PC-3 (cell line): ENCODE data around the gene SYNGR4. TPM values are rescaled to one million over a fixed set of nuclear protein-coding genes. Genes with fewer than 3 reads are reported as not detected.
A peak's percentile ranks its signal among the peaks of the same experiment; 100 is the strongest.

ENCODE experiments used
- ATAC-seq: fragments of 200-7000 bp; cut with Tn5 transposase; 2 replicates; pipeline ENCODE4 v1.9.1; 2020; ENCODE audit warnings: mild to moderate bottlenecking, moderate library complexity
- BruUV-seq: library from RNA; stranded (reverse); fragments of 400-500 nt; replicated peaks from 2 replicates; lab custom pipeline; 2021; lab: Mats Ljungman, UMichigan
- CTCF ChIA-PET: fragments of 300-600 bp; sonication (Branson Sonifier 250); formaldehyde crosslinking; loops from one replicate; lab custom pipeline; 2022; ENCODE audit warnings: antibody characterized with exemption; lab: Charles Lee
- POLR2A ChIA-PET: fragments of 300-600 bp; sonication (Branson Sonifier 250); formaldehyde crosslinking; loops from one replicate; lab custom pipeline; 2022; ENCODE audit warnings: antibody characterized with exemption; ENCODE audit not compliant: unreplicated experiment; lab: Charles Lee
- DNase-seq: peaks from one replicate; pipeline ENCODE4 v3.0.0-alpha.2; 2015
- H2AFZ ChIP-seq: fragments of 300-600 bp; sonication (generic); 2 replicates; pipeline ENCODE4 v1.6.0; 2016; ENCODE audit warnings: antibody characterized with exemption, low read length
- H3F3A ChIP-seq: fragments of 300-600 bp; sonication (generic); one replicate; pipeline ENCODE4 v1.6.0; 2017; ENCODE audit warnings: antibody characterized with exemption, low read length, control low read depth, mild to moderate bottlenecking; ENCODE audit not compliant: unreplicated experiment
- H3K27ac ChIP-seq: fragments of 300-600 bp; sonication (generic); 2 replicates; pipeline ENCODE4 v1.5.1; 2016; ENCODE audit warnings: mild to moderate bottlenecking, low read length
- H3K27me3 ChIP-seq: fragments of 300-600 bp; sonication (generic); 2 replicates; pipeline ENCODE4 v1.6.1; 2016; ENCODE audit warnings: low read length, mixed read lengths
- H3K36me3 ChIP-seq: fragments of 300-600 bp; sonication (generic); 2 replicates; pipeline ENCODE4 v1.6.1; 2016; ENCODE audit warnings: low read depth, mixed run types, low read length, mixed read lengths
- H3K4me1 ChIP-seq: fragments of 300-600 bp; sonication (generic); 2 replicates; pipeline ENCODE4 v1.5.1; 2016; ENCODE audit warnings: low read length; ENCODE audit not compliant: insufficient read depth
- H3K4me2 ChIP-seq: fragments of 300-600 bp; sonication (generic); 2 replicates; pipeline ENCODE4 v1.6.0; 2016; ENCODE audit warnings: low read length
- H3K4me3 ChIP-seq: fragments of 300-600 bp; sonication (generic); 2 replicates; pipeline ENCODE4 v1.5.1; 2016; ENCODE audit warnings: mild to moderate bottlenecking, low read length, mixed read lengths
- H3K79me2 ChIP-seq: fragments of 300-600 bp; sonication (generic); 2 replicates; pipeline ENCODE4 v1.6.1; 2017; ENCODE audit warnings: low read length, mixed read lengths
- H3K9ac ChIP-seq: fragments of 300-600 bp; sonication (generic); 2 replicates; pipeline ENCODE4 v1.6.0; 2016; ENCODE audit warnings: mild to moderate bottlenecking, low read length
- H3K9me2 ChIP-seq: fragments of 300-600 bp; sonication (generic); replicated peaks from 2 replicates; pipeline ENCODE4 v1.6.1; 2016; ENCODE audit warnings: mixed run types, low read length, mixed read lengths
- H3K9me3 ChIP-seq: fragments of 300-600 bp; sonication (generic); 2 replicates; pipeline ENCODE4 v1.6.1; 2016; ENCODE audit warnings: low read length, mixed read lengths
- H4K20me1 ChIP-seq: fragments of 300-600 bp; sonication (generic); 2 replicates; pipeline ENCODE4 v1.6.1; 2016; ENCODE audit warnings: low read length, mixed read lengths
- EZH2 ChIP-seq: fragments of 300-600 bp; sonication (generic); IDR thresholded peaks from one replicate; pipeline ENCODE4 v1.6.1; 2017; ENCODE audit warnings: antibody characterized with exemption, mild to moderate bottlenecking, low read length; ENCODE audit not compliant: unreplicated experiment
- EZH2phosphoT487 ChIP-seq: fragments of 300-600 bp; sonication (generic); IDR thresholded peaks from 2 replicates; pipeline ENCODE4 v1.6.1; 2018; ENCODE audit warnings: mild to moderate bottlenecking, antibody characterized with exemption, low read length, borderline replicate concordance
- intact Hi-C: fragments of 100-400 bp; cut with micrococcal nuclease; formaldehyde crosslinking; loops from 2 replicates; pipeline ENCODE4 v1.9.0; 2023
- total RNA-seq: library from RNA; depleted of rRNA; stranded (reverse); fragments of >200 nt; gene quantifications from 2 replicates; pipeline ENCODE4 v1.2.3, GENCODE V29; 2014
- TF ChIP-seq, protein P1 (sequence below): fragments of 300-600 bp; sonication (generic); conservative IDR thresholded peaks from 2 replicates; pipeline ENCODE4 v1.5.1; 2017; ENCODE audit warnings: antibody characterized with exemption, low read depth, mild to moderate bottlenecking, low read length

The SYNGR4 gene
- total RNA-seq, 1 experiment from 2014 or later = not detected

- Histone ChIP-seq H3K4me3 (peak overlapping the region; percentile 74), H3K27ac (peak overlapping the region; percentile 88), H4K20me1 (no peaks in the 10 kb centered on the region), H3K9me3 (no peaks in the 10 kb centered on the region), H3F3A (no peaks in the 10 kb centered on the region), H3K9me2 (no peaks in the 10 kb centered on the region), H3K4me1 (peaks cover 48% of the 10 kb centered on the region), H3K27me3 (no peaks in the 10 kb centered on the region), H3K4me2 (peak overlapping the region; percentile 98), H3K36me3 (no peaks in the 10 kb centered on the region), H2AFZ (peak overlapping the region; percentile 99), H3K9ac (peak overlapping the region; percentile 79), H3K79me2 (no peaks in the 10 kb centered on the region)
- ChIA-PET POLR2A (interaction anchor here (1.4 kb wide), 1 partner anchor 12 kb away, joined by 11 read pairs; no protein-coding TSS in a partner anchor), CTCF (interaction anchor here (1.8 kb wide), 1 partner anchor 12 kb away, joined by 38 read pairs; no protein-coding TSS in a partner anchor)
- ATAC-seq (peak; percentile 72), DNase-seq (peak; percentile 92)
- TF ChIP-seq EZH2phosphoT487 = no peak
- TF ChIP-seq, protein P1, sequence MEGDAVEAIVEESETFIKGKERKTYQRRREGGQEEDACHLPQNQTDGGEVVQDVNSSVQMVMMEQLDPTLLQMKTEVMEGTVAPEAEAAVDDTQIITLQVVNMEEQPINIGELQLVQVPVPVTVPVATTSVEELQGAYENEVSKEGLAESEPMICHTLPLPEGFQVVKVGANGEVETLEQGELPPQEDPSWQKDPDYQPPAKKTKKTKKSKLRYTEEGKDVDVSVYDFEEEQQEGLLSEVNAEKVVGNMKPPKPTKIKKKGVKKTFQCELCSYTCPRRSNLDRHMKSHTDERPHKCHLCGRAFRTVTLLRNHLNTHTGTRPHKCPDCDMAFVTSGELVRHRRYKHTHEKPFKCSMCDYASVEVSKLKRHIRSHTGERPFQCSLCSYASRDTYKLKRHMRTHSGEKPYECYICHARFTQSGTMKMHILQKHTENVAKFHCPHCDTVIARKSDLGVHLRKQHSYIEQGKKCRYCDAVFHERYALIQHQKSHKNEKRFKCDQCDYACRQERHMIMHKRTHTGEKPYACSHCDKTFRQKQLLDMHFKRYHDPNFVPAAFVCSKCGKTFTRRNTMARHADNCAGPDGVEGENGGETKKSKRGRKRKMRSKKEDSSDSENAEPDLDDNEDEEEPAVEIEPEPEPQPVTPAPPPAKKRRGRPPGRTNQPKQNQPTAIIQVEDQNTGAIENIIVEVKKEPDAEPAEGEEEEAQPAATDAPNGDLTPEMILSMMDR = no peak
- no peak for TF ChIP-seq EZH2
- BruUV-seq = no TSS peak
- intact Hi-C loops = loop anchor here (1.0 to 2.0 kb wide), 2 partner anchors 12 to 70 kb away; partner anchors contain the start of gene KDELR1
Observed at GRCh38 chr19:48321372-48321621, 42.9 kb upstream of the SYNGR4 start.

DNA sequence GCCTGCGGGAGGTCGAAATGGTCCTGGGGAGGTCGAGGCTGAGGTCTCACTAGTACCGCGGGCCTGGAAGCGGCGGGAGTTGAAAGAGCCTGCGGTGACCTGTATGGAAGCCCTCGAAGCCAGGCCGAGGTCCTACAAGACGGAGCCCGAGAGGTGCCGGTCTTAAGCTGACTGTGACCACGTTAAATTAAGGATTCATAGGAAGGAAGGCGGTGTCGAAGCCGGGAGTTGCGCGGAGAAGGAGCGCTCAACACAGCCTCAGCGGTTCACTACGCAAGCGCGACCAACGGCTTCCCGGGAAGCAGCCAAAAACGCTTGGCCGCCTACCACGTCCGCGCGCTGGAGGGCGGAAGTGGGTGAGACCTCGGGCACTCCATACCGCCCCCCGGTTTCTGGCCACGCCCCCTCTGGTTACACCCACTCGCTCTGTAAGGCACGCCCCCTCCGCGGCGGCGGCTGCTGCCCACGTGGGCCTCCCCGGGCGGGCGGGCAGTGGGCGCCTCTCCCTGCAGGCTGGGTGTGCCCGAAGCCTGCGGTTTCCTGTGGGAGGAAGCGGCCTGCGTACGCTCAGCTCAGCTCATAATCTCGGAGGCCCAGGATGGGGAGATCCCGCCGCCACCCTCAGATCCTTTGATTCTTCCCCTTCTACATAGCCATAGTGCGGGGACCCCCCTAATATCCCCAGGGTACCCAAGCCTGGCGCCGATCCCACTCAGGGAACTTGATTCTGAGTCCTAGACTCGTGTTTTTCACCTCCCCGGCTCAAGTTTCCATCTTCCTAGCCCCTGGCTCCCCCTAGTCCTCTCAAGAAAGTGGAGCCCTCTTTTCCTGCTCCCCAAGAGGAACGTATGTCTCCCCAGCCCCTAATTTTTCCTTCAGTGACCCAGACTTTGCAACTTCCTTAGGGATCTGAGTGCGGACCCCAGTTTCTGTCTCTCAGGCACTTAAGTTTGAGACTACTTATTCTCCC lies 42.3 kb upstream of the SYNGR4 start:
- H3K4me1 ChIP-seq = peaks cover 42% of the 10 kb centered on the region
- DNase-seq = peak; percentile 96
- POLR2A ChIA-PET = interaction anchor here (0.7 to 1.4 kb wide), 2 partner anchors 11 to 12 kb away, joined by 4 to 11 read pairs; no protein-coding TSS in a partner anchor
- no peaks in the 10 kb centered on the region for H3K27me3 ChIP-seq
- intact Hi-C loops = loop anchor here (1.0 to 2.0 kb wide), 2 partner anchors 11 to 69 kb away; partner anchors contain the start of gene KDELR1
- TSS peak; percentile 59 for BruUV-seq
- CTCF ChIA-PET = interaction anchor here (0.6 to 1.8 kb wide), 2 partner anchors 12 to 184 kb away, joined by 4 to 38 read pairs; no protein-coding TSS in a partner anchor
- H3K27ac ChIP-seq = peak overlapping the region; percentile 88
- H3K36me3 ChIP-seq = no peaks in the 10 kb centered on the region
- H3K4me3 ChIP-seq = peak overlapping the region; percentile 74
- H3K9me3 ChIP-seq = no peaks in the 10 kb centered on the region
- H3K4me2 ChIP-seq = peak overlapping the region; percentile 98
- H2AFZ ChIP-seq = peak overlapping the region; percentile 99
- ATAC-seq = peak; percentile 61
- no peaks in the 10 kb centered on the region for H3F3A ChIP-seq
- H3K9me2 ChIP-seq = no peaks in the 10 kb centered on the region
- H3K9ac ChIP-seq = peak overlapping the region; percentile 79
- H3K79me2 ChIP-seq = no peaks in the 10 kb centered on the region
- no peaks in the 10 kb centered on the region for H4K20me1 ChIP-seq
- TF ChIP-seq EZH2phosphoT487 (peak; percentile 70), EZH2 (no peak)
- TF ChIP-seq, protein P1 = no peak
